ENCODE results near the gene NT5DC1. TPM values are rescaled to one million over a fixed set of nuclear protein-coding genes. Genes with fewer than 3 reads are reported as not detected.
"Not testable (repeated sequence)": the region's sequence is repeated elsewhere in the genome, so short reads cannot be mapped to it uniquely, and the experiment has no call there.

Gene NT5DC1
- total RNA-seq, 2 experiments from 2014 or later: 29.5 to 32.9 TPM

GRCh38 chr6:116284984-116285383, 184.3 kb downstream of the NT5DC1 start:
- POLR2A ChIA-PET; DNase-seq; H3K9me3 Mint-ChIP-seq (ENCODE audit: insufficient read depth); H3K27me3 Mint-ChIP-seq (ENCODE audit: low read depth); H3K36me3 Mint-ChIP-seq (ENCODE audit: low read depth); H3K4me3 Mint-ChIP-seq; H3K27ac Mint-ChIP-seq; CTCF ChIA-PET; ATAC-seq: not testable (repeated sequence)
- H3K4me1 Mint-ChIP-seq (ENCODE audit: low read depth): peaks cover 11% of the 10 kb centered on the region

GRCh38 chr6:116286773-116287358, 186.2 kb downstream of the NT5DC1 start:
- no peaks in the 10 kb centered on the region for H3K9me3 Mint-ChIP-seq (ENCODE audit: insufficient read depth)
- ATAC-seq (no peak), DNase-seq (no peak)
- no peak overlapping the region for H3K27ac Mint-ChIP-seq
- H3K36me3 Mint-ChIP-seq (ENCODE audit: low read depth): no peaks in the 10 kb centered on the region
- POLR2A ChIA-PET: no interaction called here
- H3K4me1 Mint-ChIP-seq (ENCODE audit: low read depth): no peaks in the 10 kb centered on the region
- CTCF ChIA-PET: interaction anchor here (0.6 to 3.5 kb wide), 28 partner anchors 7 to 362 kb away, joined by 3 to 39 read pairs (median 4); partner anchors contain the start of genes CALHM4, RWDD1 and TSPYL1
- no peaks in the 10 kb centered on the region for H3K27me3 Mint-ChIP-seq (ENCODE audit: low read depth)
- H3K4me3 Mint-ChIP-seq: no peak overlapping the region

DNA sequence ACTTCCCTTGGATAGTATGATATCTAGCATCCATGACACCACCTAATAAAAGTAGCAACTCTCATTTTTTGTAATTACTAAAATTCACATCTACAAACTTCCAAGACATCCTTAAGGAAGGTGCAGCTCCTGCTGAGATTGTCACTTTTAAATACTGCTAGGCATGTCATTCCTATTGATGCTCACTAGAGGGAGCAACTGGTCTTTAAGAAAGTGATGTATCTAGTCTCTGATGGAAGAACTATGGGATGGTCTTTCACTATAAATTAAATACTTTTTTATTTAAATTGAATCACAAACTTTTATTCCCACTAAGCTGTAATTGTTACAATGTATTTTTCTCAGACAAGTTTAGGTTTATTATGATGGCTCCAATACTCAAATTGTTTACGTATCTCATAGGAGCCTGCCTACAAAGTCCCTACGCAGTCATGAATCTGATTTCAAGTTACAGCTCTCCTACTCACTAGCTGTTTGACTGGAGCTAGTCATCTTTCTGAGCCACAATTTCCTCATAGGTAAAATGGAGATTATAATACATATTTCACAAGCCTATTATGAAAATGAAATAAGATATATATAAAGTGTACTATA, 187.1 kb downstream of the NT5DC1 start:
- no peaks in the 10 kb centered on the region for H3K27me3 Mint-ChIP-seq (ENCODE audit: low read depth)
- DNase-seq: no peak
- ATAC-seq: peak; percentile 36
- no peaks in the 10 kb centered on the region for H3K4me1 Mint-ChIP-seq (ENCODE audit: low read depth)
- no peak overlapping the region for H3K27ac Mint-ChIP-seq
- no peaks in the 10 kb centered on the region for H3K9me3 Mint-ChIP-seq (ENCODE audit: insufficient read depth)
- no peak overlapping the region for H3K4me3 Mint-ChIP-seq
- H3K36me3 Mint-ChIP-seq (ENCODE audit: low read depth): no peaks in the 10 kb centered on the region
- CTCF ChIA-PET: interaction anchor here (0.6 to 3.5 kb wide), 42 partner anchors 8 to 361 kb away, joined by 3 to 39 read pairs (median 4); partner anchors contain the start of genes CALHM4, CALHM5, CALHM6 and RWDD1
- POLR2A ChIA-PET: no interaction called here

GRCh38 chr6:116289876-116290275, 189.2 kb downstream of the NT5DC1 start:
- Mint-ChIP-seq H3K36me3 (ENCODE audit: low read depth) (no peaks in the 10 kb centered on the region), H3K4me3 (no peak overlapping the region), H3K9me3 (ENCODE audit: insufficient read depth) (no peaks in the 10 kb centered on the region), H3K27ac (no peak overlapping the region), H3K27me3 (ENCODE audit: low read depth) (no peaks in the 10 kb centered on the region), H3K4me1 (ENCODE audit: low read depth) (no peaks in the 10 kb centered on the region)
- ChIA-PET CTCF (interaction anchor here (1.1 to 3.5 kb wide), 3 partner anchors 155 to 271 kb away, joined by 3 to 39 read pairs (median 4); no protein-coding TSS in a partner anchor), POLR2A (no interaction called here)
- no peak for DNase-seq
- no peak for ATAC-seq

GRCh38 chr6:116290799-116291198, 190.1 kb downstream of the NT5DC1 start:
- ChIA-PET CTCF (interaction anchor here (1.4 to 3.5 kb wide), 2 partner anchors 243 to 272 kb away, joined by 3 to 39 read pairs; no protein-coding TSS in a partner anchor), POLR2A (no interaction called here)
- H3K27me3 Mint-ChIP-seq (ENCODE audit: low read depth): peaks cover 2% of the 10 kb centered on the region
- no peaks in the 10 kb centered on the region for H3K36me3 Mint-ChIP-seq (ENCODE audit: low read depth)
- ATAC-seq: no peak
- no peak overlapping the region for H3K27ac Mint-ChIP-seq
- DNase-seq: no peak
- H3K4me3 Mint-ChIP-seq: no peak overlapping the region
- H3K4me1 Mint-ChIP-seq (ENCODE audit: low read depth): no peaks in the 10 kb centered on the region
- H3K9me3 Mint-ChIP-seq (ENCODE audit: insufficient read depth): no peaks in the 10 kb centered on the region

DNA sequence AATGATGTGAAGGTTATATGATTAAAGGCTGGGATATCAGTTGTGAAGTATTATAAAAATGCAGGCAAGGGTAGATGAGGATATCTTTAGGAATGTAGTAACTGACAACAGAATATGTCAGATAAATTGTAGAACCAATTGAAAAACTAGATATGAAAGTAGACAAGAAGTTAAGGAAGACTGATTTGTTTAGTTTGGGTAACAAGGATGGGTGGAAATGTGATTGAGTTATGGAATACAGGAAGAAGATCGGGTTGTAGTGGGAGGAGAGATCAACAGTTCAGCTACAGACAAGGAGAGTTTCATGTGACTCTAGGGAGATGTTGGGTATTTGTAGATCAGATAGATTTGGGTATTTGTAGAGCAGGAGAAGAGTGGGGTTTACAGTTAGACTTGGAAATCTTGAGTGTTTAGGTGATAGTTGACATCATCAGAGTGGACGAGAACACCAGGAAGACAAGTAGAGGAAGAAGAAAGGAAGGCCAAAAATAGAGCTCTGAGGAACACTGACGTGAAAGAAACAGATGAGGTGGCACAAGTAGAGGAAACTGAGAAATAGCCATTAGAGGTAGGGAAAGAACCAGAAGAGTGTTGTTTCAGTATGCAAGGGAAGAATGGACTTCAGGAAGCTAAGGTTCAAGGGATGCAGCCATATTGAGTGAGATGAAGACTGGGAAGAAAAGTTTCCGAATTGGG, 191.2 kb downstream of the NT5DC1 start:
- H3K4me1 Mint-ChIP-seq (ENCODE audit: low read depth): no peaks in the 10 kb centered on the region
- no peak overlapping the region for H3K27ac Mint-ChIP-seq

GRCh38 chr6:116292553-116292952, 191.9 kb downstream of the NT5DC1 start:
- DNase-seq (no peak), ATAC-seq (no peak)
- ChIA-PET POLR2A (interaction anchor here (1.9 kb wide), 1 partner anchor 12 kb away, joined by 4 read pairs; the partner anchor contains the start of gene TSPYL1), CTCF (interaction anchor here (1.2 kb wide), 1 partner anchor 243 kb away, joined by 3 read pairs; no protein-coding TSS in a partner anchor)
- no peak overlapping the region for H3K27ac Mint-ChIP-seq
- H3K9me3 Mint-ChIP-seq (ENCODE audit: insufficient read depth): no peaks in the 10 kb centered on the region
- H3K4me3 Mint-ChIP-seq: no peak overlapping the region
- H3K4me1 Mint-ChIP-seq (ENCODE audit: low read depth): no peaks in the 10 kb centered on the region
- peaks cover 2% of the 10 kb centered on the region for H3K27me3 Mint-ChIP-seq (ENCODE audit: low read depth)
- H3K36me3 Mint-ChIP-seq (ENCODE audit: low read depth): no peaks in the 10 kb centered on the region

More for the DNA sequence above, 191.2 kb downstream of the NT5DC1 start:
- DNase-seq (no peak), ATAC-seq (no peak)
- ChIA-PET CTCF (interaction anchor here (1.2 to 1.4 kb wide), 2 partner anchors 243 to 271 kb away, joined by 3 read pairs; no protein-coding TSS in a partner anchor), POLR2A (no interaction called here)
- Mint-ChIP-seq H3K36me3 (ENCODE audit: low read depth) (no peaks in the 10 kb centered on the region), H3K4me3 (no peak overlapping the region), H3K27me3 (ENCODE audit: low read depth) (peaks cover 2% of the 10 kb centered on the region), H3K9me3 (ENCODE audit: insufficient read depth) (no peaks in the 10 kb centered on the region)

DNA sequence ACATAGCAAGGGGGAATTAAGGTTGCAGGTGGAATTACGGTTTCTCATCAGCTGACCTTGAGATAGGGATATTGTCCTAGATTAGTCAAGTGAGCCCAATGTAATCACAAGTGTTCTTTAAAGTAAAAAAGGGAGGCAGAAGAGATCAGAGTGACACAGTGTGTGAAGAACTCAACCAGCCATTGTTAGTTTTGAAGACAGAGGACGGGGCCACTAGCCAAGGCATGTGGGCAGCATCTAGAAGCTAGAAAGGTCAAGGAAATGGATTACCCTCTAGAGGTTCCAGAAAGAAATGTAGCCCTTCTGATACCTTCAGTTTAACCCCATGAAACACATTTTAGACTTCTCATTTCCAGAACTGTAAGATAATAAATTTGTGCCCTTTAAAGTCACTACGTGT, 197.6 kb downstream of the NT5DC1 start:
- H3K4me1 Mint-ChIP-seq (ENCODE audit: low read depth): no peaks in the 10 kb centered on the region
- CTCF ChIA-PET: interaction anchor here (0.9 to 1.9 kb wide), 2 partner anchors 10 to 198 kb away, joined by 3 to 5 read pairs; no protein-coding TSS in a partner anchor
- H3K4me3 Mint-ChIP-seq: no peak overlapping the region
- H3K27me3 Mint-ChIP-seq (ENCODE audit: low read depth): peaks cover 4% of the 10 kb centered on the region
- POLR2A ChIA-PET: no interaction called here
- no peaks in the 10 kb centered on the region for H3K36me3 Mint-ChIP-seq (ENCODE audit: low read depth)
- ATAC-seq (no peak), DNase-seq (no peak)
- H3K27ac Mint-ChIP-seq: no peak overlapping the region
- H3K9me3 Mint-ChIP-seq (ENCODE audit: insufficient read depth): peaks cover 5% of the 10 kb centered on the region

GRCh38 chr6:116298973-116299372, 198.3 kb downstream of the NT5DC1 start:
- ChIA-PET CTCF (interaction anchor here (1.9 kb wide), 1 partner anchor 11 kb away, joined by 5 read pairs; no protein-coding TSS in a partner anchor), POLR2A (no interaction called here)
- Mint-ChIP-seq H3K36me3 (ENCODE audit: low read depth) (no peaks in the 10 kb centered on the region), H3K27ac (no peak overlapping the region), H3K9me3 (ENCODE audit: insufficient read depth) (peaks cover 5% of the 10 kb centered on the region), H3K27me3 (ENCODE audit: low read depth) (peaks cover 4% of the 10 kb centered on the region), H3K4me1 (ENCODE audit: low read depth) (no peaks in the 10 kb centered on the region), H3K4me3 (no peak overlapping the region)
- ATAC-seq: no peak
- DNase-seq: no peak

Other genes with a start within 250 kb of the NT5DC1 start
- gene FRK, start 40.0 kb upstream of the NT5DC1 start, total RNA-seq: under 1 TPM; 0.03 TPM
- gene COL10A1, start 25.3 kb downstream of the NT5DC1 start, total RNA-seq: not detected
- 10 to 100 TPM; 19.3 to 19.8 TPM for gene TSPYL4, start 153.2 kb downstream of the NT5DC1 start, total RNA-seq
- gene TSPYL1, start 179.1 kb downstream of the NT5DC1 start, total RNA-seq: 10 to 100 TPM; 37.8 to 38.4 TPM

Measured in activated CD8-positive, alpha-beta T cell treated with anti-CD3 and anti-CD28 coated beads, Interleukin-2, amount 10 ng/mL, durations not matched to agents 7 days and 5 days (primary cell).